A549 (cell line): ENCODE measurements around the gene FGF14.

ENCODE experiments used
- CHD2 ChIP-seq: fragments of 150-350 bp; IDR thresholded peaks from 2 replicates; pipeline ENCODE4 v1.6.1; 2014; ENCODE audit warnings: low read length; ENCODE audit not compliant: partially characterized antibody
- CTCF ChIP-seq: fragments of >200 bp; sonication (Bioruptor Twin); formaldehyde crosslinking; IDR thresholded peaks from 3 replicates; pipeline ENCODE4 v1.5.1; 2016
- EHMT2 ChIP-seq: fragments of 200-600 bp; sonication (generic); IDR thresholded peaks from 2 replicates; pipeline ENCODE4 v1.6.1; 2016; ENCODE audit warnings: antibody characterized with exemption, low read depth, mild to moderate bottlenecking, moderate library complexity
- JUNB ChIP-seq: fragments of >200 bp; sonication (Bioruptor Twin); formaldehyde crosslinking; IDR thresholded peaks from 2 replicates; pipeline ENCODE4 v1.6.1; 2016
- KDM1A ChIP-seq: fragments of 200-600 bp; sonication (generic); IDR thresholded peaks from 2 replicates; pipeline ENCODE4 v1.6.1; 2016; ENCODE audit warnings: low read depth, mild to moderate bottlenecking
- MAZ ChIP-seq: fragments of 150-350 bp; IDR thresholded peaks from 2 replicates; pipeline ENCODE4 v1.6.1; 2014; ENCODE audit warnings: antibody characterized with exemption, low read depth, low read length, borderline replicate concordance
- POLR2A ChIP-seq: IDR thresholded peaks from 2 replicates; pipeline ENCODE4 v1.6.1; 2012; ENCODE audit warnings: mild to moderate bottlenecking, low read length
- RCOR1 ChIP-seq: fragments of 150-350 bp; IDR thresholded peaks from 2 replicates; pipeline ENCODE4 v1.6.1; 2014; ENCODE audit warnings: antibody characterized with exemption, low read length, low read depth
- TP53 ChIP-seq: fragments of 250-450 bp; sonication (Bioruptor Pico); IDR thresholded peaks from 2 replicates; pipeline ENCODE4 v1.5.0; 2021; ENCODE audit warnings: mild to moderate bottlenecking, moderate library complexity
- USF2 ChIP-seq: fragments of 450-650 bp; IDR thresholded peaks from 2 replicates; pipeline ENCODE4 v1.6.1; 2014; ENCODE audit warnings: antibody characterized with exemption
- ZNF302 ChIP-seq: fragments of 250-450 bp; sonication (Bioruptor Pico); IDR thresholded peaks from 2 replicates; pipeline ENCODE4 v1.9.0; 2021; ENCODE audit warnings: inconsistent platforms, mild to moderate bottlenecking, moderate library complexity

GRCh38 chr13:101982903-101983302 is 418.9 kb downstream of the FGF14 start:
- TF ChIP-seq MAZ = no peak
- TF ChIP-seq CTCF = no peak
- TF ChIP-seq POLR2A = no peak
- no peak for TF ChIP-seq RCOR1
- TF ChIP-seq JUNB = no peak
- no peak for TF ChIP-seq EHMT2
- TF ChIP-seq CHD2 = no peak
- no peak for TF ChIP-seq USF2
- no peak for TF ChIP-seq ZNF302 (CRISPR knock-in tag)
- no peak for TF ChIP-seq TP53 (CRISPR knock-in tag)
- TF ChIP-seq KDM1A = no peak
